Measurements from ENCODE around the gene CERKL. TPM values are rescaled to one million over a fixed set of nuclear protein-coding genes. Genes with fewer than 3 reads are reported as not detected.

Gene CERKL
- total RNA-seq, 1 donor from 2014 or later, result not detected

- H3K4me3 ChIP-seq, result no peak overlapping the region
- H3K9me3 ChIP-seq (replicated peaks), result no peaks in the 10 kb centered on the region
- intact Hi-C loops (cut with micrococcal nuclease), result no loop called here
- DNase-seq, result no peak
- no peaks in the 10 kb centered on the region for H3K36me3 ChIP-seq
- TF ChIP-seq, protein P1, sequence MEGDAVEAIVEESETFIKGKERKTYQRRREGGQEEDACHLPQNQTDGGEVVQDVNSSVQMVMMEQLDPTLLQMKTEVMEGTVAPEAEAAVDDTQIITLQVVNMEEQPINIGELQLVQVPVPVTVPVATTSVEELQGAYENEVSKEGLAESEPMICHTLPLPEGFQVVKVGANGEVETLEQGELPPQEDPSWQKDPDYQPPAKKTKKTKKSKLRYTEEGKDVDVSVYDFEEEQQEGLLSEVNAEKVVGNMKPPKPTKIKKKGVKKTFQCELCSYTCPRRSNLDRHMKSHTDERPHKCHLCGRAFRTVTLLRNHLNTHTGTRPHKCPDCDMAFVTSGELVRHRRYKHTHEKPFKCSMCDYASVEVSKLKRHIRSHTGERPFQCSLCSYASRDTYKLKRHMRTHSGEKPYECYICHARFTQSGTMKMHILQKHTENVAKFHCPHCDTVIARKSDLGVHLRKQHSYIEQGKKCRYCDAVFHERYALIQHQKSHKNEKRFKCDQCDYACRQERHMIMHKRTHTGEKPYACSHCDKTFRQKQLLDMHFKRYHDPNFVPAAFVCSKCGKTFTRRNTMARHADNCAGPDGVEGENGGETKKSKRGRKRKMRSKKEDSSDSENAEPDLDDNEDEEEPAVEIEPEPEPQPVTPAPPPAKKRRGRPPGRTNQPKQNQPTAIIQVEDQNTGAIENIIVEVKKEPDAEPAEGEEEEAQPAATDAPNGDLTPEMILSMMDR (IDR thresholded peaks at IDR 0.05; ENCODE audit: borderline replicate concordance), result no peak
- no peaks in the 10 kb centered on the region for H3K4me1 ChIP-seq
- H3K27ac ChIP-seq (replicated peaks), result no peak overlapping the region
- H3K27me3 ChIP-seq (ENCODE audit: low read depth), result no peaks in the 10 kb centered on the region
Observed at GRCh38 chr2:181526014-181526413, 130.9 kb downstream of the CERKL start.

DNA sequence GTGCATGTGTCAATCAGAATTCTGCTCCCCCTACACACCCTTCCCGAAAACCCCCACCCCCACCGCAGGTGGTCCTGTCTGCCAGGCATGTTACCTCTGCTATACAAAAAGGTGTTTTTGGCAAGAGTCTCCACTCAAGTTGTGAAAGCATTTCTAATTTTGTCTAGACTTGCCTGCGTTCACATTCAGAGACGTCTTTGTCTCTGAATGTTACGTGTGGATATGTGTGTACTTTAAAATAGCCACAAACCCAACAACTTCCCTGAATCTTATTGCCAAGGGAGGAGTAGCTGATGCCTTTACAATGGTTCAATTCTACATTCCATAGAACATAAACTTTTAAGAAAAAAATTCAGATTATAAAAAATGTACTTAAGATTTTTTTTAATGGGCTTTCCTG, 133.1 kb downstream of the CERKL start:
- H3K4me3 ChIP-seq, result no peak overlapping the region
- no peaks in the 10 kb centered on the region for H3K9me3 ChIP-seq (replicated peaks)
- TF ChIP-seq, protein P1 (IDR thresholded peaks at IDR 0.05; ENCODE audit: borderline replicate concordance), result no peak
- no peak for DNase-seq
- intact Hi-C loops (cut with micrococcal nuclease), result no loop called here
- no peaks in the 10 kb centered on the region for H3K36me3 ChIP-seq
- no peaks in the 10 kb centered on the region for H3K4me1 ChIP-seq
- H3K27me3 ChIP-seq (ENCODE audit: low read depth), result no peaks in the 10 kb centered on the region
- H3K27ac ChIP-seq (replicated peaks), result no peak overlapping the region

DNA sequence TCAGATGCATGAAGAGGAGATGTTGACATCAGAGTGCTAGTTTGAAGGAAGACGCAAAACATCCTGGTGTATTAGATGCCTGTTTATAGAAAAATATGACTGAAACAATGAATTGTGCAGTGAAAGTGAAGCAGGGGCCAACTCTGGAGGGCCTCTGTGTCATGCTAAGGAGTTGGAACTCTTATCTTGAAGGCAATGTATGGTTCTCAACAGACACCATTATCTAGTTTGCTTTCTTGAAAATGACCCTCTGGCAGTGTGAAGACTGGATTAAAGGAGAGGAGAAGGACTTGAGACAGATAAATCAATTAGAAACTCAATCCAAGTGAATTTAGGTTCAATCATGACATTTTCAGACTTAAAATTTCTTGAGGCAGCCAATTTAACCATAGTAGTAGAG, 136.7 kb downstream of the CERKL start:
- DNase-seq, result no peak
- Histone ChIP-seq H3K27me3 (ENCODE audit: low read depth) (no peaks in the 10 kb centered on the region), H3K9me3 (replicated peaks) (no peaks in the 10 kb centered on the region), H3K36me3 (no peaks in the 10 kb centered on the region), H3K4me3 (no peak overlapping the region), H3K4me1 (no peaks in the 10 kb centered on the region), H3K27ac (replicated peaks) (no peak overlapping the region)
- TF ChIP-seq, protein P1 (IDR thresholded peaks at IDR 0.05; ENCODE audit: borderline replicate concordance), result no peak
- intact Hi-C loops (cut with micrococcal nuclease), result no loop called here

DNA sequence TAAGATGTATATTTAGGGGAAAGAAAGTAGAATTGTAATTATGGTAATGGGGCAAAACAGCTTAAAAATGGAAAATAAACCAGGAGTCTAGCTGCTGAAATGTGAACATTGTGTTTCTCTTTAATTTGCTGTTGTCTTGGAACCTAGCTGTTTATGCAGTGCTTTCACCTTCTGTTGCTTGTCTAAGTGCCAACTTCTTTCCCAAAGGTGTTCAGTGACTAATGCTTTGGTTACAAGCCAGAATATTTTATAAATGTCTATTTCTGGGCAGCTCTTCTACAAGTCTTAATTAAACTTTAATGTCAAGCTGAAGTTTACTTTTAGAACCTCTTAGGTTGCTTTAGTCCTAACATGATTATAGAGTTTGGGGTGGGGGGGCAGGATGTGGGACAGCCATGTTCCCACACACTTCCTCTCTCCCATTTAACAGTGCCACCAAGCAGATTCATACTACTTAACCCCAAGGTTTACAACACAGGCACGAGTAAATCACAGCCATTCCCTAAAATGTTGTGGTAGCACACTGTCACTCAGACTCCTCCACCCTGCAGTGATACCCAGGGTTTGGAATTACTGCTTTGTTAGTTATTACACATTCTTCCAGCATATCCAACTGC, 139.1 kb downstream of the CERKL start:
- intact Hi-C loops (cut with micrococcal nuclease), result no loop called here
- no peak overlapping the region for H3K4me3 ChIP-seq
- TF ChIP-seq, protein P1 (IDR thresholded peaks at IDR 0.05; ENCODE audit: borderline replicate concordance), result no peak
- no peak for DNase-seq
- H3K9me3 ChIP-seq (replicated peaks), result no peaks in the 10 kb centered on the region
- H3K4me1 ChIP-seq, result no peaks in the 10 kb centered on the region
- no peak overlapping the region for H3K27ac ChIP-seq (replicated peaks)
- H3K27me3 ChIP-seq (ENCODE audit: low read depth), result no peaks in the 10 kb centered on the region
- no peaks in the 10 kb centered on the region for H3K36me3 ChIP-seq

DNA sequence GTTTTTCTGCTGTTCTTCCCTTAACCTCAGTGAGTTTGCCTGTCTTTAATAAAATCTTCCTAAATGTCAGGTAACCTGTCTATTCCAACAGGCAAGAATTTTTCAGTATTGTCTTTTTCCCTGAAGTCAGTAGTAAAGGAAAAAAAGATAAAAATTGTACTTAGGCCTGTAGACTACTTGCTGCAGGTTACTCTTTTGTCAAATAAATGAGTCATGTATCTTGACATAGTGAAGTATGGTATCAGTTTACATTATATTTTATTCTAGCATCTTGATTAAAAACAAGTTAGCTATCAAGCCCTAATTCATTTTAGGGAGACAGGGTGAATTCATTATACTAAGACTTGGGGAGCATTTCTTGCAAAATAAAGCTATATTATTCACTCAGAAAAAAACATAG, 139.9 kb downstream of the CERKL start:
- no peak for DNase-seq
- Histone ChIP-seq H3K4me3 (no peak overlapping the region), H3K27ac (replicated peaks) (no peak overlapping the region), H3K36me3 (no peaks in the 10 kb centered on the region), H3K9me3 (replicated peaks) (no peaks in the 10 kb centered on the region), H3K4me1 (no peaks in the 10 kb centered on the region), H3K27me3 (ENCODE audit: low read depth) (no peaks in the 10 kb centered on the region)
- intact Hi-C loops (cut with micrococcal nuclease), result no loop called here
- TF ChIP-seq, protein P1 (IDR thresholded peaks at IDR 0.05; ENCODE audit: borderline replicate concordance), result no peak

Data from left ventricle myocardium inferior (tissue), 1 donor.